Astrocyte (in vitro differentiated cells and primary cell): ENCODE data around the gene NAMPT. TPM values are rescaled to one million over a fixed set of nuclear protein-coding genes. Genes with fewer than 3 reads are reported as not detected.

Experiments used
- DNase-seq: peaks from one replicate; pipeline ENCODE4 v3.0.0-alpha.2; 2010; ENCODE audit warnings: low read depth
- FAIRE-seq: peaks from 2 replicates; lab custom pipeline; 2011; peaks lifted over from hg19 to GRCh38; lab: Jason Lieb, UNC
- H2AFZ ChIP-seq: 2 replicates; pipeline ENCODE4 v1.6.0; 2012; ENCODE audit warnings: low read depth, low read length, inconsistent platforms
- H3K27ac ChIP-seq: 2 replicates; pipeline ENCODE4 v1.5.1; 2011; ENCODE audit warnings: low read depth, low read length, inconsistent platforms
- H3K27me3 ChIP-seq: 2 replicates; pipeline ENCODE4 v1.6.0; 2011; ENCODE audit warnings: low read length, inconsistent platforms; ENCODE audit not compliant: insufficient read depth
- H3K36me3 ChIP-seq: 2 replicates; pipeline ENCODE4 v1.5.1; 2011; ENCODE audit warnings: low read length, inconsistent platforms; ENCODE audit not compliant: insufficient read depth
- H3K4me1 ChIP-seq: 2 replicates; pipeline ENCODE4 v1.5.1; 2011; ENCODE audit warnings: low read length, inconsistent platforms; ENCODE audit not compliant: insufficient read depth
- H3K4me2 ChIP-seq: 2 replicates; pipeline ENCODE4 v1.6.0; 2012; ENCODE audit warnings: low read length, inconsistent platforms
- H3K4me3 ChIP-seq: 2 replicates; pipeline ENCODE4 v1.5.1; 2011; ENCODE audit warnings: low read depth, mild to moderate bottlenecking, low read length, inconsistent platforms; ENCODE audit not compliant: insufficient read depth
- H3K79me2 ChIP-seq: 2 replicates; pipeline ENCODE4 v1.6.0; 2012; ENCODE audit warnings: mild to moderate bottlenecking, low read length, inconsistent platforms; ENCODE audit not compliant: insufficient read depth
- H3K9ac ChIP-seq: 2 replicates; pipeline ENCODE4 v1.6.0; 2012; ENCODE audit warnings: mild to moderate bottlenecking, low read length, inconsistent platforms
- H3K9me3 ChIP-seq: 2 replicates; pipeline ENCODE4 v1.5.1; 2012; ENCODE audit warnings: low read depth, mild to moderate bottlenecking, low read length, inconsistent platforms; ENCODE audit not compliant: insufficient read depth
- H4K20me1 ChIP-seq: 2 replicates; pipeline ENCODE4 v1.6.0; 2012; ENCODE audit warnings: low read length, inconsistent platforms; ENCODE audit not compliant: insufficient read depth
- H3K27ac Mint-ChIP-seq: one replicate; pipeline ENCODE4 v1.8.0; 2021; ENCODE audit warnings: mild to moderate bottlenecking, mixed read lengths; ENCODE audit not compliant: unreplicated experiment
- H3K27me3 Mint-ChIP-seq: one replicate; pipeline ENCODE4 v1.8.0; 2021; ENCODE audit warnings: low read depth, mixed read lengths; ENCODE audit not compliant: unreplicated experiment
- H3K36me3 Mint-ChIP-seq: one replicate; pipeline ENCODE4 v1.8.0; 2021; ENCODE audit warnings: low read depth, mixed read lengths; ENCODE audit not compliant: unreplicated experiment
- H3K4me1 Mint-ChIP-seq: one replicate; pipeline ENCODE4 v1.8.0; 2021; ENCODE audit warnings: low read depth, mixed read lengths; ENCODE audit not compliant: unreplicated experiment
- H3K4me3 Mint-ChIP-seq: one replicate; pipeline ENCODE4 v1.8.0; 2021; ENCODE audit warnings: mild to moderate bottlenecking, moderate library complexity, mixed read lengths; ENCODE audit not compliant: unreplicated experiment
- H3K9me3 Mint-ChIP-seq: one replicate; pipeline ENCODE4 v1.8.0; 2021; ENCODE audit warnings: mild to moderate bottlenecking, mixed read lengths; ENCODE audit not compliant: unreplicated experiment
- CTCF ChIP-seq: IDR thresholded peaks from 2 replicates; pipeline ENCODE4 v1.5.1; 2011; ENCODE audit warnings: low read depth, mild to moderate bottlenecking, inconsistent platforms, low read length, moderate library complexity; ENCODE audit not compliant: insufficient read depth
- EZH2 ChIP-seq: IDR thresholded peaks from 2 replicates; pipeline ENCODE4 v1.6.1; 2012; ENCODE audit warnings: mild to moderate bottlenecking, low read length, inconsistent platforms; ENCODE audit not compliant: insufficient read depth
- total RNA-seq: library from RNA; stranded (reverse); gene quantifications from 2 replicates; pipeline ENCODE4 v1.2.1, GENCODE V29; 2021

NAMPT gene
- total RNA-seq, 1 donor from 2014 or later, result 52.1 TPM

- Mint-ChIP-seq H3K27me3 (no peaks in the 10 kb centered on the region), H3K4me3 (peak overlapping the region; percentile 87), H3K27ac (peak overlapping the region; percentile 21), H3K9me3 (no peaks in the 10 kb centered on the region), H3K36me3 (no peaks in the 10 kb centered on the region), H3K4me1 (peaks cover 7% of the 10 kb centered on the region)
- Histone ChIP-seq H3K27ac (no peak overlapping the region), H3K4me2 (peak overlapping the region; percentile 88), H3K79me2 (peaks cover 53% of the 10 kb centered on the region), H3K9ac (peak overlapping the region; percentile 95), H3K4me3 (peak overlapping the region; percentile 72), H3K27me3 (no peaks in the 10 kb centered on the region), H3K36me3 (no peaks in the 10 kb centered on the region), H4K20me1 (peaks cover 37% of the 10 kb centered on the region), H2AFZ (no peak overlapping the region), H3K4me1 (peaks cover 4% of the 10 kb centered on the region), H3K9me3 (no peaks in the 10 kb centered on the region)
- DNase-seq (no peak), FAIRE-seq (no peak)
- TF ChIP-seq CTCF (no peak), EZH2 (no peak)
Observed at GRCh38 chr7:106283501-106283830, 1.3 kb downstream of the NAMPT start.

GRCh38 chr7:106282852-106283251 lies 1.9 kb downstream of the NAMPT start:
- no peaks in the 10 kb centered on the region for H3K9me3 ChIP-seq
- peaks cover 4% of the 10 kb centered on the region for H3K4me1 Mint-ChIP-seq
- no peak overlapping the region for H3K9ac ChIP-seq
- peaks cover 42% of the 10 kb centered on the region for H4K20me1 ChIP-seq
- H3K4me3 Mint-ChIP-seq, result peak overlapping the region; percentile 87
- no peak overlapping the region for H3K27ac ChIP-seq
- peaks cover 59% of the 10 kb centered on the region for H3K79me2 ChIP-seq
- no peaks in the 10 kb centered on the region for H3K27me3 Mint-ChIP-seq
- FAIRE-seq (no peak), DNase-seq (no peak)
- no peaks in the 10 kb centered on the region for H3K36me3 Mint-ChIP-seq
- TF ChIP-seq EZH2 (no peak), CTCF (no peak)
- H3K4me2 ChIP-seq, result peak overlapping the region; percentile 88
- H3K36me3 ChIP-seq, result no peaks in the 10 kb centered on the region
- H3K9me3 Mint-ChIP-seq, result no peaks in the 10 kb centered on the region
- no peak overlapping the region for H3K4me3 ChIP-seq
- no peak overlapping the region for H2AFZ ChIP-seq
- H3K27ac Mint-ChIP-seq, result no peak overlapping the region
- H3K4me1 ChIP-seq, result peaks cover 4% of the 10 kb centered on the region
- H3K27me3 ChIP-seq, result no peaks in the 10 kb centered on the region

GRCh38 chr7:106282390-106282789 lies 2.4 kb downstream of the NAMPT start:
- FAIRE-seq (no peak), DNase-seq (no peak)
- Histone ChIP-seq H3K4me2 (peak overlapping the region; percentile 25), H4K20me1 (peaks cover 46% of the 10 kb centered on the region), H3K4me3 (no peak overlapping the region), H2AFZ (no peak overlapping the region), H3K9me3 (no peaks in the 10 kb centered on the region), H3K27me3 (no peaks in the 10 kb centered on the region), H3K79me2 (peaks cover 62% of the 10 kb centered on the region), H3K27ac (no peak overlapping the region), H3K36me3 (no peaks in the 10 kb centered on the region), H3K9ac (no peak overlapping the region), H3K4me1 (peaks cover 4% of the 10 kb centered on the region)
- TF ChIP-seq CTCF (no peak), EZH2 (no peak)
- Mint-ChIP-seq H3K36me3 (no peaks in the 10 kb centered on the region), H3K9me3 (no peaks in the 10 kb centered on the region), H3K27me3 (no peaks in the 10 kb centered on the region), H3K4me3 (peak overlapping the region; percentile 35), H3K4me1 (peaks cover 4% of the 10 kb centered on the region), H3K27ac (no peak overlapping the region)
